SH-SY5Y (cell line): ENCODE results near the gene CTCF.

Experiments used
- GATA2 ChIP-seq: IDR thresholded peaks from 2 replicates; pipeline ENCODE4 v1.6.1; 2011; ENCODE audit warnings: mild to moderate bottlenecking, low read depth, low read length
- GATA3 ChIP-seq: IDR thresholded peaks from 2 replicates; pipeline ENCODE4 v1.6.1; 2011; ENCODE audit warnings: low read depth, mild to moderate bottlenecking, low read length, moderate library complexity

DNA sequence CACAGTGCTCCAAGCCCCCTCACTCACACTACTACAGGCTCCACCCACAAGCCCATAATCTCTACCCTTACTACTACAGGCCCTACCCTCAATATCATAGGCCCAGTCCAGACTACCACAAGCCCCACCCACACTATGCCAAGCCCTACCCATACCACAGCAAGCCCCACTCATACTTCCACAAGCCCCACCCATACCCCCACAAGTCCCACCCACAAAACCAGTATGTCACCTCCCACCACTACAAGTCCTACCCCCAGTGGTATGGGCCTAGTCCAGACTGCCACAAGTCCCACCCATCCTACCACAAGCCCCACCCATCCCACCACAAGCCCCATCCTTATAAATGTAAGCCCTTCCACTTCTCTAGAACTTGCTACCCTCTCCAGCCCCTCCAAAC, 19.9 kb upstream of the CTCF start:
- TF ChIP-seq GATA3 (no peak), GATA2 (no peak)
